Measurements from ENCODE around the gene TIGD3. TPM values are rescaled to one million over a fixed set of nuclear protein-coding genes. Genes with fewer than 3 reads are reported as not detected.

TIGD3 gene
- total and polyA plus RNA-seq, 2 donors (not counting 3 experiments of a cell fraction or from before 2014, with no cell fraction given) = 0.18 to 0.27 TPM

GRCh38 chr11:65404638-65405339, 50.2 kb downstream of the TIGD3 start:
- ChIA-PET CTCF (interaction anchor here (1.7 to 3.9 kb wide), 2 partner anchors 11 to 23 kb away, joined by 10 read pairs; no protein-coding TSS in a partner anchor), POLR2A (no interaction called here)
- Histone ChIP-seq H3K9ac (replicated peaks; ENCODE audit: extremely low read depth, insufficient read depth, low read length) (no peak overlapping the region), H4K20me1 (replicated peaks; ENCODE audit: control insufficient read depth, extremely low read depth, insufficient read depth, low read length) (no peaks in the 10 kb centered on the region), H3K27ac (ENCODE audit: insufficient read depth, low read depth, low read length) (no peak overlapping the region), H2AFZ (ENCODE audit: low read depth, low read length) (no peak overlapping the region), H3K9me1 (replicated peaks; ENCODE audit: control insufficient read depth, extremely low read depth, insufficient read depth, low read length) (no peaks in the 10 kb centered on the region), H3K4me1 (ENCODE audit: control insufficient read depth, extremely low read depth, insufficient read depth, low read length) (no peaks in the 10 kb centered on the region), H3K79me2 (ENCODE audit: control insufficient read depth, insufficient read depth, low read length) (no peaks in the 10 kb centered on the region), H3K36me3 (ENCODE audit: control insufficient read depth in 2 of 2, extremely low read depth in 1 of 2, insufficient read depth in 2 of 2, low read length in 2 of 2) (peaks cover 10 to 37% of the 10 kb centered on the region in 2 experiments), H3K27me3 (ENCODE audit: control insufficient read depth in 2 of 2, insufficient read depth in 2 of 2, low read length in 2 of 2) (no peaks in the 10 kb centered on the region), H3K4me2 (ENCODE audit: insufficient read depth, low read length) (no peak overlapping the region), H3K9me3 (replicated peaks; ENCODE audit: control insufficient read depth, insufficient read depth, low read length) (no peaks in the 10 kb centered on the region), H3K4me3 (replicated peaks in 1 of 3; ENCODE audit: insufficient read depth in 1 of 3, low read depth in 1 of 3, low read length in 3 of 3) (no peak overlapping the region)
- dilution Hi-C loops (cut with MboI; ENCODE audit: extremely low pct_ligation_motif_present, low sequenced_read_pairs) (no loop called here), intact Hi-C loops (cut with micrococcal nuclease) (no loop called here)
- BruUV-seq (replicated peaks) = no TSS peak
- DNase-seq (ENCODE audit: low read depth, low spot score) = no peak
- TF ChIP-seq EZH2 (IDR thresholded peaks at IDR 0.05; ENCODE audit: borderline replicate concordance, low read depth, low read length, severe bottlenecking) (no peak), POLR2A (IDR thresholded peaks at IDR 0.05; ENCODE audit: low read depth, low read length) (no peak), FOS (IDR thresholded peaks at IDR 0.05; ENCODE audit: borderline replicate concordance, insufficient read depth, low read length) (no peak), JUN (IDR thresholded peaks at IDR 0.05; ENCODE audit: borderline replicate concordance, insufficient read depth, insufficient read length, low read depth) (no peak)
- FAIRE-seq = no peak

Other genes starting within 250 kb of the TIGD3 start
- gene TM7SF2, start 242.9 kb upstream of the TIGD3 start, total RNA-seq = 11.6 and 16.2 TPM in 2 replicates
- gene TM7SF2, start 242.9 kb upstream of the TIGD3 start, polyA plus RNA-seq = 39.5 and 47.1 TPM in 2 replicates
- 9.0 and 9.2 TPM in 2 replicates for gene ZNHIT2, start 237.1 kb upstream of the TIGD3 start, total RNA-seq
- 7.1 and 12.8 TPM in 2 replicates for gene ZNHIT2, start 237.1 kb upstream of the TIGD3 start, polyA plus RNA-seq
- 746 and 784 TPM in 2 replicates for gene FAU, start 232.6 kb upstream of the TIGD3 start, total RNA-seq
- gene FAU, start 232.6 kb upstream of the TIGD3 start, polyA plus RNA-seq = 741 and 809 TPM in 2 replicates
- 49.7 and 51.6 TPM in 2 replicates for gene MRPL49, start 232.4 kb upstream of the TIGD3 start, total RNA-seq
- gene MRPL49, start 232.4 kb upstream of the TIGD3 start, polyA plus RNA-seq = 76.8 and 90.4 TPM in 2 replicates
- gene SYVN1, start 220.2 kb upstream of the TIGD3 start, total RNA-seq = 34.5 and 36.0 TPM in 2 replicates
- 39.1 and 45.1 TPM in 2 replicates for gene SYVN1, start 220.2 kb upstream of the TIGD3 start, polyA plus RNA-seq
- gene SPDYC, start 184.5 kb upstream of the TIGD3 start, total RNA-seq = not detected in 2 replicates
- not detected in 2 replicates for gene SPDYC, start 184.5 kb upstream of the TIGD3 start, polyA plus RNA-seq
- gene CAPN1, start 172.8 kb upstream of the TIGD3 start, total RNA-seq = 201 and 217 TPM in 2 replicates
- 218 and 293 TPM in 2 replicates for gene CAPN1, start 172.8 kb upstream of the TIGD3 start, polyA plus RNA-seq
- gene POLA2, start 92.8 kb upstream of the TIGD3 start, total RNA-seq = 24.0 and 25.4 TPM in 2 replicates
- gene POLA2, start 92.8 kb upstream of the TIGD3 start, polyA plus RNA-seq = 30.0 and 36.2 TPM in 2 replicates
- gene CDC42EP2, start 39.9 kb upstream of the TIGD3 start, total RNA-seq = 23.4 and 23.9 TPM in 2 replicates
- gene CDC42EP2, start 39.9 kb upstream of the TIGD3 start, polyA plus RNA-seq = 26.4 and 33.3 TPM in 2 replicates
- gene DPF2, start 20.9 kb upstream of the TIGD3 start, total RNA-seq = 48.9 and 58.7 TPM in 2 replicates
- gene DPF2, start 20.9 kb upstream of the TIGD3 start, polyA plus RNA-seq = 62.2 and 73.3 TPM in 2 replicates
- gene SLC25A45, start 27.9 kb downstream of the TIGD3 start, total RNA-seq = 3.1 and 4.8 TPM in 2 replicates
- gene SLC25A45, start 27.9 kb downstream of the TIGD3 start, polyA plus RNA-seq = 1.2 TPM in 2 replicates
- gene FRMD8, start 31.9 kb downstream of the TIGD3 start, total RNA-seq = 53.9 and 57.7 TPM in 2 replicates
- 36.4 and 45.3 TPM in 2 replicates for gene FRMD8, start 31.9 kb downstream of the TIGD3 start, polyA plus RNA-seq
- 957 and 1,053 TPM in 2 replicates for gene NEAT1, start 68.0 kb downstream of the TIGD3 start, total RNA-seq
- gene NEAT1, start 68.0 kb downstream of the TIGD3 start, polyA plus RNA-seq = 34.4 and 43.3 TPM in 2 replicates
- 7,529 and 7,700 TPM in 2 replicates for gene MALAT1, start 144.3 kb downstream of the TIGD3 start, total RNA-seq
- gene MALAT1, start 144.3 kb downstream of the TIGD3 start, polyA plus RNA-seq = 394 and 491 TPM in 2 replicates
- gene SCYL1, start 170.3 kb downstream of the TIGD3 start, total RNA-seq = 88.2 and 88.7 TPM in 2 replicates
- 126 and 153 TPM in 2 replicates for gene SCYL1, start 170.3 kb downstream of the TIGD3 start, polyA plus RNA-seq
- 120 and 121 TPM in 2 replicates for gene LTBP3, start 203.6 kb downstream of the TIGD3 start, total RNA-seq
- gene LTBP3, start 203.6 kb downstream of the TIGD3 start, polyA plus RNA-seq = 209 and 225 TPM in 2 replicates
- 40.8 and 46.9 TPM in 2 replicates for gene ZNRD2, start 215.7 kb downstream of the TIGD3 start, total RNA-seq
- gene ZNRD2, start 215.7 kb downstream of the TIGD3 start, polyA plus RNA-seq = 96.2 and 96.7 TPM in 2 replicates
- gene FAM89B, start 217.8 kb downstream of the TIGD3 start, total RNA-seq = 63.1 and 63.8 TPM in 2 replicates
- gene FAM89B, start 217.8 kb downstream of the TIGD3 start, polyA plus RNA-seq = 153 and 193 TPM in 2 replicates
- gene EHBP1L1, start 221.3 kb downstream of the TIGD3 start, total RNA-seq = 18.8 and 19.7 TPM in 2 replicates
- gene EHBP1L1, start 221.3 kb downstream of the TIGD3 start, polyA plus RNA-seq = 12.7 and 18.5 TPM in 2 replicates
- gene KCNK7, start 241.0 kb downstream of the TIGD3 start, total RNA-seq = 0.60 and 1.3 TPM in 2 replicates
- 0.17 and 0.19 TPM in 2 replicates for gene KCNK7, start 241.0 kb downstream of the TIGD3 start, polyA plus RNA-seq

Measured in endothelial cell of umbilical vein (primary cell).